LNCAP (cell line): Measurements from ENCODE around the gene PTPRO.

Experiments
- TF ChIP-seq, protein P1 (sequence below): fragments of 450-650 bp; IDR thresholded peaks from 2 replicates; pipeline ENCODE4 v1.5.1; 2017; ENCODE audit warnings: mild to moderate bottlenecking

Gene PTPRO

DNA sequence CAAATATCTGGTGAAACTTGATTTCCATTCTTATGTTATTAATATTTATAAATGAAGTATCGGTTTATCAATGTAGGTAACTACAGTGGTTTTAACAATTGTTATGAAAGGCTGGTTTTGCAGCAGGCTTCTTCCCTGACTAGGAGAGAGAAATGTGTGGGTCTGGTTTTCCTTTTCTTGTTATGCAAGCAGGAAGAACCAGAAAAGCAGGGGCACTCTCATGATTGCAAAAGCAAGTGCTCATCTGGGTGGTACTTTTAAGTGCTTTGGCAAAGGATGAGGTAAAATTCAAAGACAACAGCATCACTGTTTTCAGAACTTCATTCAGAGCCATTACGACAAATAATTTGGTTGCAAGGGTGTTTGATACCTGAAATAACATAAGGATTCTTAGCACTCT lies 105.6 kb downstream of the PTPRO start:
- TF ChIP-seq, protein P1, sequence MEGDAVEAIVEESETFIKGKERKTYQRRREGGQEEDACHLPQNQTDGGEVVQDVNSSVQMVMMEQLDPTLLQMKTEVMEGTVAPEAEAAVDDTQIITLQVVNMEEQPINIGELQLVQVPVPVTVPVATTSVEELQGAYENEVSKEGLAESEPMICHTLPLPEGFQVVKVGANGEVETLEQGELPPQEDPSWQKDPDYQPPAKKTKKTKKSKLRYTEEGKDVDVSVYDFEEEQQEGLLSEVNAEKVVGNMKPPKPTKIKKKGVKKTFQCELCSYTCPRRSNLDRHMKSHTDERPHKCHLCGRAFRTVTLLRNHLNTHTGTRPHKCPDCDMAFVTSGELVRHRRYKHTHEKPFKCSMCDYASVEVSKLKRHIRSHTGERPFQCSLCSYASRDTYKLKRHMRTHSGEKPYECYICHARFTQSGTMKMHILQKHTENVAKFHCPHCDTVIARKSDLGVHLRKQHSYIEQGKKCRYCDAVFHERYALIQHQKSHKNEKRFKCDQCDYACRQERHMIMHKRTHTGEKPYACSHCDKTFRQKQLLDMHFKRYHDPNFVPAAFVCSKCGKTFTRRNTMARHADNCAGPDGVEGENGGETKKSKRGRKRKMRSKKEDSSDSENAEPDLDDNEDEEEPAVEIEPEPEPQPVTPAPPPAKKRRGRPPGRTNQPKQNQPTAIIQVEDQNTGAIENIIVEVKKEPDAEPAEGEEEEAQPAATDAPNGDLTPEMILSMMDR, result no peak

DNA sequence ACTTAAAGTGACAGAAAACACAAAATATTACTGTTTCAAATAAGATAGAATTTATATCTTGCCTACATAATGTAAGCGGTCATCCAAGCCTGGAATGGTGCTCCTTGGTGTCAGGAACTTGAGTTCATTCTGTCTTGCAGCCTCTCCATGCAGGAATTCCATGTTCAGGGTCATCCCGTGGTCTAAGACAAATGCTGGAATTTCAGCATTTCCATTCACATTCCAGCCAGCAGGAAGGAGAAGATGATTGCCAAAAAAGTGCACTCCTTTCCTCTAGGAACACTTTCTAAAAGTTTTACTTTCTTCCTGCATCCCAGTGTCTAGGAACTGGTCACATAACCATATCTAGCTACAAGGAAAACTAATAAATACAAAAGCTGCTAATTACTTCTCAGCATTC lies 106.3 kb downstream of the PTPRO start:
- TF ChIP-seq, protein P1, result no peak

DNA sequence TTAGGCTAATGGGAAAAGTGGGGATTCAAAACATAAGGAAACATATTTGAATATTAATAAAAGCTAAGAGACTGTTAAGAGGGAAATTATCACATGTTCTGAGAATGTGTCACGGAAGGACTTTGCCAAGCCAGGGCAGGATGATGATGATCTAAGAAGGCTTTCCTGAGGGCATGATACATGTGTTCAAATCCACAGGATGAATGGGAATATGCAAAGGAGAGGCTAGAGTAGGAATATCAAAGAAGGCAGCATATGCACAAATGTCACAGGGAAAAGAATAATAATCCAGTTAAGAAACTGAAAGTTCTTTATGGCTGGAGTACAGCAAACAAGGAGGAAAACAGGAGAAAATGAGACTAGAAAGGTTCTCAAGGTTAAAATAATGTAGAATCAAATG lies 107.0 kb downstream of the PTPRO start:
- TF ChIP-seq, protein P1, result no peak

DNA sequence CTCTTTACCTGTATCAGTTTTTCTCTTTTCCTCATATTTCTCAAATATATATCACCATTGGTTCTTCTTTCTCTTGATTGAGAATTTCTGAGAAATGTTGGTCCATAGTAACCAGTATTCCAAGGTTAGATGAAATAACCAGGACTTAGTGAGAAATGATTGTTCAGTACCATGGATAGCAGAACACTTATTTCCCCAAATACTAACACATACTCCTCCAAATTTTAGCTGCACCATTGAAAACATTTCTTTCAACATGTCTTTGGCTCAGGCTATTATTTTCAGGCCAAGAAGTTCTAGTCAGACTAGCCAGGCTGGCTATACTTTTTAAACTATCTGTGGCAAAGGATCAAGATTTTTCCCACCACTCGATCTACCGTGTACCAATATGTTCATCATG lies 113.3 kb downstream of the PTPRO start:
- TF ChIP-seq, protein P1, result no peak

DNA sequence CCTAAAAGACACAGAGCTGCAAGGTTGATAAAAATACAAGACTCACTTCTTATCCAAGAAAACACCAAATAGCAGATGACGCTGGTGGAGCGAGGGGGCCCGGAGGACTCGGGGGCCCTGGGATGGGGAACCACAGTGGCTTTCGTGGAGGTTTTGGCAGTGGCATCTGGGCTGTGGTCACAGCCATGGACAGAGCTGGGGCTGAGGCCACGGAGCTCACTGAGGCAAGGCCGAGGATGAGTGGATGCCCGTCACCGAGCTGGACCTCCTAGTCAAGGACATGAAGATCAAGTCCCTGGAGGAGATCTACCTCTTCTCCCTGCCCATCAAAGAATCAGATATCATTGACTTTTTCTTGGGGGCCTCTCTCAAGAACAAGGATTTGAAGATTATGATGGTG lies 117.2 kb downstream of the PTPRO start:
- TF ChIP-seq, protein P1, result no peak

DNA sequence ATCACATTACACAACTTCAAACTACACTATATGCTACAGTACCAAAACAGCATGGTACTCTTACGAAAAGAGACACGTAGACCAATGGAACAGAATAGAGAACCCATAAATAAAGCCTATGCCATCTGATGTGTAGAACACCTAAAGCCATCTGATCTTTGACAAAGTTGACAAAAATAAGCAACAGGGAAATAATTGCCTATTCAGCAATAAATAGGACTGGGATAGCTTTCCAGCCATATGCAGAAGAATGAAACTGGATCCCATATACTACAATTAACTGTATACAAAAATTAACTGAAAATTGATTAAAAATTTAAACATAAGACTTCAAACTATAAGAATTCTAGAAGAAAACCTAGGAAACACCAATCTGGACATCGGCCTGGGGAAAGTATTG lies 120.7 kb downstream of the PTPRO start:
- TF ChIP-seq, protein P1, result no peak

DNA sequence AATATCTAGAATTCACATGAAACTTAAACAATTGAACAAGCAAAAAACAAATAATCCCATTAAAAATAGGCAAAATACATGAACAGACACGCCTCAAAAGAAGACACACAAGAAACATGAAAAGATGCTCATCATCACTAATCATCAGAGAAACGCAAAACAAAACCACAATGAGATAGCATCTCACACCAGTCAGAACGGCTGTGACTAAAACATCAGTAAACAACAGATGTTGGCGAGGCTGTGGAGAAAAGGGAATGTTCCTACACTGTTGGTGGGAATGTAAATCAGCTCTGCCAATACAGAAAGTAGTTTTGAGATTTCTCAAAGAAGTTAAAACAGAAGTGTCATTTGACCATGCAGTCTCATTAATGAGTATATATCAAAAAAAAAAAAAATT lies 121.3 kb downstream of the PTPRO start:
- TF ChIP-seq, protein P1, result no peak

DNA sequence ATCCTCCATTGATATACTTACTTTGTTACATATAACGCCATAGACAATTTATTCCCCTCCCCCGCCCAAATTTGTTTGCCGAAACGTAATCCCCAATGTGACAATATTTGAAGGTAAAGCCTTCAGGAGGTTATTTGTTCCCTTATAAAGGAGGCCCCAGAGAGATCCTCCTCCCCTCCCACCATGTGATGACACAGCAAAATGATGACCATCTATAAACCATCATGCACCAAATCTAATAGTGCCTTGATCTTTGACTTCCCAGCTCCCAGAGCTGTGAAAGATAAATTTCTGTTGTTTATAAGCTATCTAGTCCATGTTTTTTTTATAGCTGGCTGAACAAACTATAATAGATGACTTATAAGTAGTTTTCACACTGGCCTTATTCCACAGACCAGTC lies 122.2 kb downstream of the PTPRO start:
- TF ChIP-seq, protein P1, result no peak
